CD1c-positive myeloid dendritic cell (primary cell): ENCODE results near the gene CDC73.
"Not testable (repeated sequence)": the region's sequence is repeated elsewhere in the genome, so short reads cannot be mapped to it uniquely, and the experiment has no call there.

Experiments
- DNase-seq: peaks from one replicate; pipeline ENCODE4 v3.0.0-alpha.2; 2016; ENCODE audit errors: extremely low spot score

Gene CDC73

DNA sequence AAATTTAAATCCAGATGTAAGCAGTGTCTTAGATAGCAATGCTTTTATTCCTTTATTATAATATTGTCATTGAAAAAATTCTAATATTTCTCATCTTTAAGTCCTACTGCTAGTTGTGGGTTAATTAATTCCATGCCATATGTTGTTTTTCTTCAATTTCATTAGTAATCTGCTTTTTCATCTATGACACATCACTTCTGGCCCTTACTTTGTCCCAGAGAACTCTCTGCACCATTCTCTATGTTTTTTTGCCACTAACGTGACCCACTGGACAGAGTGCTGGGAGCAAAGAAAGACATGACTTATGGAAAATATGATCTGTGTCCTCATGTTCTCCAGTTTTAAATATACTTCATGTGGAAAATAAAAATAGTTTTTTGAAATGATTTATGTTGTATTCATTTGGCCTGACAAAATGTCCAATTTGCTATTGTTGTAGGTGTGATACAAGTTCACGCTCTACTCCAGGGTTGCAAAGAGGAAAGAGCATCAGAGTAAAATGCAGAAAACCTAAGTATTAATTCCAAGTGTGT, 166.8 kb downstream of the CDC73 start:
- not testable (repeated sequence) for DNase-seq

DNA sequence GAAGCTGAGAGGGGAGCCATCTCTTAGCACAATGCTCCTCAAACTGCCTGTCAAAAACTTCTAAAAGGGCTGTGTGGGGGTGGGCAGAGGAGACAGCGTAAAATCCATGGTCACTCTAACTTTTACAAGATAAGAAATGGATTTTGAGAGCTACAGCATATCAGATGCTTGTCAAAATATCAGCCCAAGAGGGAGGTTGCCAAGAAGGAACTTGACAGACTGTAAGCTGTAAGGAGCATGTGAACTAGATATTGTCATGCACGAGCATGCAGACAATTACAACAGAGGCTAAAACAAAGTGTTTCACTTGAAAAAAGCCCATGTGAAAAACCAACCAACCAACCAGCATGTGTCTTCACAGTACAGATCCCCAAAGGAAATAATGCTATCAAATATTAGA, 171.9 kb downstream of the CDC73 start:
- no peak for DNase-seq

DNA sequence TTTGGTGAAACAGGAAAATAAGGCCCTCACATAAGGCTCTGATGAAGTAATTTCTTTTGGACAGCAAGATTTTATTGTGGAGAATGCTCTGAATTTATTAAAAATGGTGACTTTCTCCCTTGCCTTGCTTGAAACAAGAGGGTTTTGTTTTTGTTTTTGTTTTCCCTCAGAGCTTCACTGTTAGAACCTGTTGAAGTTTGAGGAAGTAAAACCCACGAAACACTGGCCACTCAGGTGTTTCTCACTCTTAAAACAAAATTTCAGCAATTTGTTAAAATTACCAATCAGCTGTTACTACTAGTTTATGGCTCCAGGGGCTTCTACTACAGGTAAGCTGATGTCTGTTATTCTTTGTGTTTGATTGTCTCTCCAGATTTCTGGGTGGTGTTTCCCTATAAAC, 177.2 kb downstream of the CDC73 start:
- no peak for DNase-seq

GRCh38 chr1:193301746-193302145, 179.9 kb downstream of the CDC73 start:
- DNase-seq, result no peak

DNA sequence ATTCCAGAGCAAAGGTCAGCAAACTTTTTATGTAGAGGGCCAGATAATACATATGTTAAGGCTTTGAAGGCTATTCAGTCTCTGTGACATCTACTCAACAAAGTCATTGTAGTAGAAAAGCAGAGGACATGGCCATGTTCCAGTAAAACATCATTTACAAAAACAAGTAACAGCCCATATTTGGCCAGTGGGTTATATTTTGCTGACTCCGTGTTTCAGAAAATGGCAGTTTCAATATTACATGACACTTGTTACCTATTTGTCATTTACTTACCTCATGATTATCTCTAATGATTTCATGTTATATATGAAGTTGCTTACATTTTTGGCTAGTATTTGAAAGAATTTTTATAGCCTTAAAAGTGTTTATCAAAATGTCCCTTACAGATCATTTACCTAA, 182.0 kb downstream of the CDC73 start:
- DNase-seq, result no peak
